ENCODE measurements around the gene ABHD12.

The ABHD12 gene

DNA sequence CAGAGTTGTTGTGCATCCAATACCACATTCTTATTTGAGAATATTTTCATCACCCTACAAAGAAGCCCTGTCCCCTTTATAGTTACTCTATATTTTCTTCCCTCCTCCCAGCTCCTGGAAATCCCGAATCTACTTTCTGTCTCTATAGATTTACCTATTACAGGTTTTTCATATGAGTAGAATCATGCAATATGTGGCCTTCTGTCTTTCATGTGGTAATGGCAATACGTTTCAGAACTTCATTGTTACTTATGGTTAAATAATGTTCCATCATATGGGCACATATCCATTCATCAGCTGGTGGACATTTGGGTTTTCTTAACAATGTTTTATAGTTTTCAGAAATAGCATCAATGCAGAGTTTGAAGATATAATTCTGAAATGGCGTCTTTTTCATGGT, 33.9 kb upstream of the ABHD12 start:
- H3K27me3 ChIP-seq (ENCODE audit: low read length) = no peaks in the 10 kb centered on the region

DNA sequence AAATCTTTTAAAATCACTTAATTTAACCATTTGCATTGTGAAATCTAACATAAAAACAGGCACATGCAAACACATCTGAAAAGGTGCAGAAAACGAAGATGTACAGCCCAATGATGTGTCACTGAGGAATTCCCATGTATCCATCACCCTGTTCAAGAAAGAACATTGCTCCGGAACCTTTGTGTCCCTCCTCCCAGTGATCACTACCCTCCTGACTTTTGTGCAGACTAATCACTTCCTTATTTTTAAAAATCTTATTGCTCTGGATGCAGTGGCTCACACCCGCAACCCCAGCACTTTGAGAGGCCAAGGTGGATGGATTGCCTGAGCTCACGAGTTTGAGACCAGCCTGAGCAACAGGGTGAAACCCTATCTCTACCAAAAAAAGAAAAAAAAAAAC, 31.4 kb upstream of the ABHD12 start:
- H3K27me3 ChIP-seq (ENCODE audit: low read length) = no peaks in the 10 kb centered on the region
- no peaks in the 10 kb centered on the region; the same call in 1 of the 2 replicates for H3K79me2 ChIP-seq (ENCODE audit: insufficient read depth, low read length)
- H3K4me3 ChIP-seq (ENCODE audit: insufficient read depth, low read length, poor library complexity, severe bottlenecking) = no peak overlapping the region
- no peak overlapping the region for H3K27ac ChIP-seq (ENCODE audit: low read depth, low read length)
- no peak overlapping the region for H3K4me2 ChIP-seq (ENCODE audit: low read depth, low read length, poor library complexity, severe bottlenecking)
- no peak overlapping the region for H2AFZ ChIP-seq (ENCODE audit: low read depth, low read length, severe bottlenecking)
- H3K9me3 ChIP-seq (ENCODE audit: insufficient read depth, low read length) = no peaks in the 10 kb centered on the region
- H4K20me1 ChIP-seq (ENCODE audit: low read depth, low read length) = no peaks in the 10 kb centered on the region
- no peak overlapping the region for H3K9ac ChIP-seq (ENCODE audit: low read length)
- peaks cover 40% of the 10 kb centered on the region for H3K36me3 ChIP-seq (ENCODE audit: low read length)
- no peak for TF ChIP-seq EZH2phosphoT487 (conservative IDR thresholded peaks at IDR 0.05; ENCODE audit: low read length)
- TF ChIP-seq, protein P1, sequence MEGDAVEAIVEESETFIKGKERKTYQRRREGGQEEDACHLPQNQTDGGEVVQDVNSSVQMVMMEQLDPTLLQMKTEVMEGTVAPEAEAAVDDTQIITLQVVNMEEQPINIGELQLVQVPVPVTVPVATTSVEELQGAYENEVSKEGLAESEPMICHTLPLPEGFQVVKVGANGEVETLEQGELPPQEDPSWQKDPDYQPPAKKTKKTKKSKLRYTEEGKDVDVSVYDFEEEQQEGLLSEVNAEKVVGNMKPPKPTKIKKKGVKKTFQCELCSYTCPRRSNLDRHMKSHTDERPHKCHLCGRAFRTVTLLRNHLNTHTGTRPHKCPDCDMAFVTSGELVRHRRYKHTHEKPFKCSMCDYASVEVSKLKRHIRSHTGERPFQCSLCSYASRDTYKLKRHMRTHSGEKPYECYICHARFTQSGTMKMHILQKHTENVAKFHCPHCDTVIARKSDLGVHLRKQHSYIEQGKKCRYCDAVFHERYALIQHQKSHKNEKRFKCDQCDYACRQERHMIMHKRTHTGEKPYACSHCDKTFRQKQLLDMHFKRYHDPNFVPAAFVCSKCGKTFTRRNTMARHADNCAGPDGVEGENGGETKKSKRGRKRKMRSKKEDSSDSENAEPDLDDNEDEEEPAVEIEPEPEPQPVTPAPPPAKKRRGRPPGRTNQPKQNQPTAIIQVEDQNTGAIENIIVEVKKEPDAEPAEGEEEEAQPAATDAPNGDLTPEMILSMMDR (IDR thresholded peaks at IDR 0.05; ENCODE audit: insufficient read depth, low read length, poor library complexity, severe bottlenecking) = no peak
- peaks cover 9% of the 10 kb centered on the region; the same call in 1 of the 2 replicates for H3F3A ChIP-seq (ENCODE audit: insufficient read depth)
- no peaks in the 10 kb centered on the region for H3K9me2 ChIP-seq (replicated peaks; ENCODE audit: insufficient read depth, low read length)

More for the DNA sequence above, 33.9 kb upstream of the ABHD12 start:
- no peaks in the 10 kb centered on the region for H4K20me1 ChIP-seq (ENCODE audit: low read depth, low read length)
- no peak overlapping the region for H3K27ac ChIP-seq (ENCODE audit: low read depth, low read length)
- no peaks in the 10 kb centered on the region for H3K9me2 ChIP-seq (replicated peaks; ENCODE audit: insufficient read depth, low read length)
- H3K4me2 ChIP-seq (ENCODE audit: low read depth, low read length, poor library complexity, severe bottlenecking) = no peak overlapping the region
- TF ChIP-seq, protein P1 (IDR thresholded peaks at IDR 0.05; ENCODE audit: insufficient read depth, low read length, poor library complexity, severe bottlenecking) = no peak
- TF ChIP-seq EZH2phosphoT487 (conservative IDR thresholded peaks at IDR 0.05; ENCODE audit: low read length) = no peak
- H3K36me3 ChIP-seq (ENCODE audit: low read length) = peaks cover 35% of the 10 kb centered on the region
- no peaks in the 10 kb centered on the region for H3K9me3 ChIP-seq (ENCODE audit: insufficient read depth, low read length)
- H3F3A ChIP-seq (ENCODE audit: insufficient read depth) = peaks cover 9% of the 10 kb centered on the region; the same call in 1 of the 2 replicates
- no peak overlapping the region for H3K9ac ChIP-seq (ENCODE audit: low read length)
- H3K79me2 ChIP-seq (ENCODE audit: insufficient read depth, low read length) = no peaks in the 10 kb centered on the region; the same call in 1 of the 2 replicates
- H2AFZ ChIP-seq (ENCODE audit: low read depth, low read length, severe bottlenecking) = no peak overlapping the region
- no peak overlapping the region for H3K4me3 ChIP-seq (ENCODE audit: insufficient read depth, low read length, poor library complexity, severe bottlenecking)

DNA sequence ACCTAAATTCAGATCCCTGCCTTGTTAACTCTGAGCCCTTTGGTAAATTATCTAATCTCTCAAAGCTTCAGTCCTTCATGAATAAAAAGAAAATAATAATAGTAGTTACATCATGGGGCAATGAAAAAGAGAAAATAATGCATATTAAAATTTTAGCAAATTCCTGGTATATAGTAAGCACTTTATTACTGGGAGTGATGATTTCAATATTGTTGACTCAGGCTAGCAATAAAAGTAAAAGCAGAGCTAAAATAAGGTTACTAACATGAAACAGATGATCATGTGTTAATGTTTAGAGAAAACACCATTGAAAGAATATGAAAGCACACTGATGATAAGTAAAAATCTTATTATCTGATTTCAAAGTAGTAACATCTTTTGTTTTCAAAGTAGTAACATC, 30.5 kb upstream of the ABHD12 start:
- no peak overlapping the region for H3K4me2 ChIP-seq (ENCODE audit: low read depth, low read length, poor library complexity, severe bottlenecking)
- no peaks in the 10 kb centered on the region for H3K9me2 ChIP-seq (replicated peaks; ENCODE audit: insufficient read depth, low read length)
- no peaks in the 10 kb centered on the region for H3K27me3 ChIP-seq (ENCODE audit: low read length)
- H3F3A ChIP-seq (ENCODE audit: insufficient read depth) = peaks cover 9% of the 10 kb centered on the region; the same call in 1 of the 2 replicates
- no peaks in the 10 kb centered on the region; the same call in 1 of the 2 replicates for H3K79me2 ChIP-seq (ENCODE audit: insufficient read depth, low read length)
- H3K4me3 ChIP-seq (ENCODE audit: insufficient read depth, low read length, poor library complexity, severe bottlenecking) = no peak overlapping the region
- H3K36me3 ChIP-seq (ENCODE audit: low read length) = peaks cover 39% of the 10 kb centered on the region
- no peak overlapping the region for H2AFZ ChIP-seq (ENCODE audit: low read depth, low read length, severe bottlenecking)
- H4K20me1 ChIP-seq (ENCODE audit: low read depth, low read length) = no peaks in the 10 kb centered on the region
- H3K9me3 ChIP-seq (ENCODE audit: insufficient read depth, low read length) = no peaks in the 10 kb centered on the region
- TF ChIP-seq, protein P1 (IDR thresholded peaks at IDR 0.05; ENCODE audit: insufficient read depth, low read length, poor library complexity, severe bottlenecking) = no peak
- no peak for TF ChIP-seq EZH2phosphoT487 (conservative IDR thresholded peaks at IDR 0.05; ENCODE audit: low read length)
- H3K27ac ChIP-seq (ENCODE audit: low read depth, low read length) = no peak overlapping the region
- H3K9ac ChIP-seq (ENCODE audit: low read length) = no peak overlapping the region

Measured in SU-DHL-6 (cell line).